Measurements from ENCODE around the gene ALDH1B1. TPM values are rescaled to one million over a fixed set of nuclear protein-coding genes. Genes with fewer than 3 reads are reported as not detected.

Gene ALDH1B1
- total and polyA plus RNA-seq, 2 of the 13 experiments (the other 11 are each of a cell fraction or from before 2014, with no cell fraction given) = 45.1 to 125 TPM

DNA sequence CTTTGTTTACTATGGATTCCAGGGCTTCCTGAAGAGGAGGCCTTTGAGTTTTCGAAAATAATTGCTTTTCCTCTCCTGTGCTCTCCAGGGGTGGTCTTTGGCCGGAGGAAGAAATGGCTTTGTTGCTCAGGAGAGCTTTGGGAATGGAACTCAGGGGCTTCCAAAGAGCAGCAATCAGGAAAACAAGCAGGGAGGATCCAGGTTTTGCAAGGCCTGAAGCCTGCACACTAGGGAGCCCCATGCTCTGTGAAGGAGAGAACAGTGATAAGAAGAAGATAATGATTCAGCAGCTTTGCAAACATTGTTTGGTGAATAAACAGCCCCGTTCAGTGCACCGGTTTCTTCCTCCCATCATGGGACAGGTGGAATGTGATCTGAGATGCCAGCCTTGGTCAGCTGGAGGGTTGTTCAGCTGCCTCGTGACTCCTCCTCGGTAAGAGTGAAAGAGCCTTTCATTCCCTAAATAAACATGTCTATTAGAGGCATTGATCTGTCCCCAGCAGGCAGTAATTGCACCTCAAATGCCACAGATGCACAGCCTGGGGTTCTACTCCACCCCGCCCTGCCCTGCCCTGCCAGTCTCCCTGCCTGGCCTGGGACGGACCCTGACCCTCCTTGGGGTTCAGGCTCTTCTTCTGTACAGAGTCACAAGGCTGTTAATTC, 11.5 kb upstream of the ALDH1B1 start (continued):
- TF ChIP-seq, protein P1, sequence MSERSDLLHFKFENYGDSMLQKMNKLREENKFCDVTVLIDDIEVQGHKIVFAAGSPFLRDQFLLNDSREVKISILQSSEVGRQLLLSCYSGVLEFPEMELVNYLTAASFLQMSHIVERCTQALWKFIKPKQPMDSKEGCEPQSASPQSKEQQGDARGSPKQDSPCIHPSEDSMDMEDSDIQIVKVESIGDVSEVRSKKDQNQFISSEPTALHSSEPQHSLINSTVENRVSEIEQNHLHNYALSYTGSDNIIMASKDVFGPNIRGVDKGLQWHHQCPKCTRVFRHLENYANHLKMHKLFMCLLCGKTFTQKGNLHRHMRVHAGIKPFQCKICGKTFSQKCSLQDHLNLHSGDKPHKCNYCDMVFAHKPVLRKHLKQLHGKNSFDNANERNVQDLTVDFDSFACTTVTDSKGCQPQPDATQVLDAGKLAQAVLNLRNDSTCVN (CRISPR knock-in tag; IDR thresholded peaks at IDR 0.05; ENCODE audit: borderline replicate concordance) = peak; percentile 73; the same call in 1 of the 2 replicates
- TF ChIP-seq MBD4 (IDR thresholded peaks at IDR 0.05; ENCODE audit: borderline replicate concordance, low read length) (no peak), ETV5 (CRISPR knock-in tag; IDR thresholded peaks at IDR 0.05; ENCODE audit: borderline replicate concordance) (peak; percentile 80; the same call in 1 of the 2 replicates), ZSCAN9 (CRISPR knock-in tag; IDR thresholded peaks at IDR 0.05; ENCODE audit: borderline replicate concordance) (peak; percentile 71; the same call in 1 of the 2 replicates), RXRB (CRISPR knock-in tag; IDR thresholded peaks at IDR 0.05; ENCODE audit: borderline replicate concordance) (peak; percentile 92), ZBTB4 (CRISPR knock-in tag; IDR thresholded peaks at IDR 0.05; ENCODE audit: borderline replicate concordance) (peak; percentile 80; the same call in 1 of the 2 replicates), ZNF124 (CRISPR knock-in tag; IDR thresholded peaks at IDR 0.05) (no peak), ZNF354B (CRISPR knock-in tag; IDR thresholded peaks at IDR 0.05) (no peak), ZNF430 (CRISPR knock-in tag; IDR thresholded peaks at IDR 0.05) (peak; percentile 69; the same call in 1 of the 2 replicates), ZNF335 (CRISPR knock-in tag; IDR thresholded peaks at IDR 0.05) (no peak; the same call in 1 of the 2 replicates), CENPBD1 (CRISPR knock-in tag; IDR thresholded peaks at IDR 0.05; ENCODE audit: borderline replicate concordance, low read depth) (no peak), FOXO4 (CRISPR knock-in tag; conservative IDR thresholded peaks at IDR 0.05) (0 out of 2 replicates have a peak, but pooled peaks have one; percentile 24)
- TF ChIP-seq, protein P2, sequence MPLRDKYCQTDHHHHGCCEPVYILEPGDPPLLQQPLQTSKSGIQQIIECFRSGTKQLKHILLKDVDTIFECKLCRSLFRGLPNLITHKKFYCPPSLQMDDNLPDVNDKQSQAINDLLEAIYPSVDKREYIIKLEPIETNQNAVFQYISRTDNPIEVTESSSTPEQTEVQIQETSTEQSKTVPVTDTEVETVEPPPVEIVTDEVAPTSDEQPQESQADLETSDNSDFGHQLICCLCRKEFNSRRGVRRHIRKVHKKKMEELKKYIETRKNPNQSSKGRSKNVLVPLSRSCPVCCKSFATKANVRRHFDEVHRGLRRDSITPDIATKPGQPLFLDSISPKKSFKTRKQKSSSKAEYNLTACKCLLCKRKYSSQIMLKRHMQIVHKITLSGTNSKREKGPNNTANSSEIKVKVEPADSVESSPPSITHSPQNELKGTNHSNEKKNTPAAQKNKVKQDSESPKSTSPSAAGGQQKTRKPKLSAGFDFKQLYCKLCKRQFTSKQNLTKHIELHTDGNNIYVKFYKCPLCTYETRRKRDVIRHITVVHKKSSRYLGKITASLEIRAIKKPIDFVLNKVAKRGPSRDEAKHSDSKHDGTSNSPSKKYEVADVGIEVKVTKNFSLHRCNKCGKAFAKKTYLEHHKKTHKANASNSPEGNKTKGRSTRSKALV (CRISPR knock-in tag; IDR thresholded peaks at IDR 0.05) = peak; percentile 68

Data from HepG2 (cell line).